ENCODE measurements around the gene ANKS1A.

Gene ANKS1A

DNA sequence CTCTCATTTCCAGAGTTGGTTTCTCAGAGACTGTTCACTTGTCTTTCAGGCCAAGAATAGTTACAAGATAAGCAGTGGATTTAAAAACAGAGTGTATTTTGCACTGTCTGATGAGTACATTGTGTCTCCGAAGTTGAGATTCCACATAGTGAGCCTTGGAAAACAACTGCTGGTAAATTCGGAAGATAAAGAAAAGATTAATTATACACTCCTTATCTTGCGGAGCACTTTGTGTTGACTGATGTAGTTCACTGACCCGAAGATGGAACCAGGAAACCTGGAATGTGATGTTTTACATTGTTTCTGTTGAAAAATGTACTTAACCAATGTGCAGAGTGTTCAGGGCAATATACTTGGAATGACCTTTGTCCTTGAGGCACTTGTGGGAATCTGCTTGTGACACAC lies 51.0 kb downstream of the ANKS1A start:
- no peak overlapping the region for H3K4me3 ChIP-seq (replicated peaks in 1 of 2; ENCODE audit: low read depth in 2 of 2, low read length in 2 of 2)
- DNase-seq (ENCODE audit: low read depth in 2 of 2) = peak in 1 of 2 donors; percentile 36
- TF ChIP-seq, protein P1, sequence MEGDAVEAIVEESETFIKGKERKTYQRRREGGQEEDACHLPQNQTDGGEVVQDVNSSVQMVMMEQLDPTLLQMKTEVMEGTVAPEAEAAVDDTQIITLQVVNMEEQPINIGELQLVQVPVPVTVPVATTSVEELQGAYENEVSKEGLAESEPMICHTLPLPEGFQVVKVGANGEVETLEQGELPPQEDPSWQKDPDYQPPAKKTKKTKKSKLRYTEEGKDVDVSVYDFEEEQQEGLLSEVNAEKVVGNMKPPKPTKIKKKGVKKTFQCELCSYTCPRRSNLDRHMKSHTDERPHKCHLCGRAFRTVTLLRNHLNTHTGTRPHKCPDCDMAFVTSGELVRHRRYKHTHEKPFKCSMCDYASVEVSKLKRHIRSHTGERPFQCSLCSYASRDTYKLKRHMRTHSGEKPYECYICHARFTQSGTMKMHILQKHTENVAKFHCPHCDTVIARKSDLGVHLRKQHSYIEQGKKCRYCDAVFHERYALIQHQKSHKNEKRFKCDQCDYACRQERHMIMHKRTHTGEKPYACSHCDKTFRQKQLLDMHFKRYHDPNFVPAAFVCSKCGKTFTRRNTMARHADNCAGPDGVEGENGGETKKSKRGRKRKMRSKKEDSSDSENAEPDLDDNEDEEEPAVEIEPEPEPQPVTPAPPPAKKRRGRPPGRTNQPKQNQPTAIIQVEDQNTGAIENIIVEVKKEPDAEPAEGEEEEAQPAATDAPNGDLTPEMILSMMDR (IDR thresholded peaks at IDR 0.05; ENCODE audit: low read depth, low read length) = no peak

DNA sequence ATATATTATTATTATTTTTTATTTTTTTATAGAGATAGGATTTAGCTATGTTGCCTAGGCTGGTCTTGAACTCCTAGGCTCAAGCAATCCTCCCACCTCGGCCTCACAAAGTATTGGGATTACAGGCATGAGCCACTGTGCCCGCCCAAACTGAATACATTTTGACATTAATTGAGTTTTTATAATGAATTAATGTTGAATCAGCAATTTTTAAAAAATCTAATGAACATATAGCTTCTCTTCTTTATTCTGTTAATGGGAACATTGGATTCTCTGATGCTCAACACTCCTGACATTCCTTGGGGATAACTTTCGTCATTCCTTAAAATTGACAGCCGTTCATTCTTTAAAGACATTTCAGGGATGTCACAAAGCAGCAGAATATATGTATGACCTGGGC lies 52.4 kb downstream of the ANKS1A start:
- no peak for DNase-seq (ENCODE audit: low read depth in 2 of 2)
- no peak overlapping the region for H3K4me3 ChIP-seq (replicated peaks in 1 of 2; ENCODE audit: low read depth in 2 of 2, low read length in 2 of 2)
- TF ChIP-seq, protein P1 (IDR thresholded peaks at IDR 0.05; ENCODE audit: low read depth, low read length) = no peak

DNA sequence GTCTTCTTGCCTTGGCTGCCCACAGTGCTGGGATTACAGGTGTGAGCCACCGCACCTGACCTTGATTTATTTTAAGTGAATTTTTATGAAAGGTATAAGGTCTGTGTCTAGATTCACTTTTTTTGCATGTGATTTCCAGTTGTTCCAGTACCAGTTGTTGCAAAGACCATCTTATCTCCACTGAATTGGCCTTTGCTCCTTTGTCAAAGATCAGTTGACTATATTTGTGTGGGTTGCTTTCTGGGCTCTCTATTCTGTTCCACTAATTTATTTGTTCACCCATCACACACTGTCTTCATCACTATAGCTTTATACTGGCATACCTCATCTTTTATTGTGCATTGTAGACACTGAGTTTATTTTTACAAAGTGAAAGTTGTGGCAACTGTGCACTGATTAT lies 56.3 kb downstream of the ANKS1A start:
- H3K4me3 ChIP-seq (replicated peaks in 1 of 2; ENCODE audit: low read depth in 2 of 2, low read length in 2 of 2) = no peak overlapping the region
- no peak for DNase-seq (ENCODE audit: low read depth in 2 of 2)
- TF ChIP-seq, protein P1 (IDR thresholded peaks at IDR 0.05; ENCODE audit: low read depth, low read length) = no peak

DNA sequence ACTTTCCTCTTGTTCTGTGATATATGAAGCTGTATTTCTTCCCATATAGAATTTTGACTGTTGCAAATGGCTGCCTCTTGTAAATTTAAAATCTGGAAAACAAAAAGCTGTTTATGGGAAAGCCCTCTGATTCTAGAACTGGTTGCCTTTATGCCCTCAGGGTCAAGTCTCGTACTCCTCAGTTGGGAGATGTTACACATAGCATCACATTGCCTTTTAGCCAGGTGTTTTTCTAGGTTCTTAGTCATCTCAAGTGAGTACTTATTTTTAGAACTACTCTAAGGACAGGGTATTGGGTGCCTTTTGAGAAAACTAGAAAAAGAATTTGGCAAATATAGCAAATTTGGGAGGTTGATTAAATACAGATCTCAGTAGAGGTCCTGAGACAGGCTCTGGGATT lies 58.5 kb downstream of the ANKS1A start:
- TF ChIP-seq, protein P1 (IDR thresholded peaks at IDR 0.05; ENCODE audit: low read depth, low read length) = no peak
- no peak overlapping the region for H3K4me3 ChIP-seq (replicated peaks in 1 of 2; ENCODE audit: low read depth in 2 of 2, low read length in 2 of 2)
- no peak for DNase-seq (ENCODE audit: low read depth in 2 of 2)

DNA sequence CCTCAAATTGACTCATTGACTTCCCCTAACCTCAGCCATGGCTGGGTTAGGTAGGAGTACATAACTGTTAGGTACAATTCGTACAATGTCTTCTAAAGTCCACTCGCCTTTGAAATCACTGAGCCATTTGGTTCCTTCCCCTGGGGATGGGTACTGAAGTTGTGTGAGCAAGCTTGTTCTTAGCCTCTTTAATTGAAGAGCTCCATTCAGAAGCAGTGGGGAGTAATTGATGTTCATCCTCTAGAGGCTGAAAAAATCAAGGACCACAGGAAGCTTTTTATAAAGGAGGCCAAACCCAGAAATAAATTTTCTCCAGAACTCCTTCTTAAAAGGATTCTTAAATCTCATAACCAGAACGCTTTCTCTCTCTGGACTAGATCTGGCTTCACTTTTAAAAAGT lies 60.6 kb downstream of the ANKS1A start:
- TF ChIP-seq, protein P1 (IDR thresholded peaks at IDR 0.05; ENCODE audit: low read depth, low read length) = no peak
- no peak for DNase-seq (ENCODE audit: low read depth in 2 of 2)

DNA sequence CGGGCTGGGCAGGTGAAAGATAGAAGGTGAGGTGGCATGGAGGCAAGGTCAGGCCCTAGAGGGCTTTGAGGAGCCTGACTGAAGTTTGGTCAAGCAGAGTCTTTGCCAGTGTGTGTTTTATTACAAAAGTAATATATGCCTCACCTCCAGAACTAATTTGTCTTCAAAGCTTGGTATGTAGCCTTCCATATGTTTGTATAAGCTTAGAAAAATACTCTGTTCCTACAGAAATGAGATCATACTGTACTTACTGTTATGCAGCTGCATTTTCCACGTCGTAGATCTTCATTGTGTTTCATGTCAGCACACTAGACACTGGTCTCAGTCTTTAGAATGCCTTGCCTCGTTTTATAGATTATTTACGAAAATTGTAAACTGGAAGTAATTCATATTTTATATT lies 61.8 kb downstream of the ANKS1A start:
- no peak for DNase-seq (ENCODE audit: low read depth in 2 of 2)
- TF ChIP-seq, protein P1 (IDR thresholded peaks at IDR 0.05; ENCODE audit: low read depth, low read length) = no peak
- H3K4me3 ChIP-seq (replicated peaks in 1 of 2; ENCODE audit: low read depth in 2 of 2, low read length in 2 of 2) = no peak overlapping the region

More for the DNA sequence above, 60.6 kb downstream of the ANKS1A start:
- H3K4me3 ChIP-seq (replicated peaks in 1 of 2; ENCODE audit: low read depth in 2 of 2, low read length in 2 of 2) = no peak overlapping the region

DNA sequence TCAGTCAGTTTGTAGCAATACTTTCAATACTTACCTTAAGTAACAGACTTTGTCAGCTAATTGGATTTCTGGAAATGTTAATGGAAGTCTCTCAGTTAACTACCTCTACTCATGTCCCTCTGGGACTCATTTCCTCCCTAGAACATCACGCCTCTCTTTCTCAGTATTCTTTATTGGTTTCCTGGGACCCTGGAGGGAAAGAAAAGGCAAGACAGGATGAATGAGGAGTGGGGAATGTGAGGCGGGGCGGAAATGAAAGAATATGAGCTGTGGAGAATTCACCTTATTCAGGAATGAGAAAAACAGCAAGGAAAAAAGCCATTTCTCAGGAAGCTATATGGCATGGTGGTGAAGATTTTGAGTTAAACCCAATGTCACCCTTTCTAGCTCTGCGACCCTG lies 62.7 kb downstream of the ANKS1A start:
- no peak for DNase-seq (ENCODE audit: low read depth in 2 of 2)
- TF ChIP-seq, protein P1 (IDR thresholded peaks at IDR 0.05; ENCODE audit: low read depth, low read length) = no peak
- no peak overlapping the region for H3K4me3 ChIP-seq (replicated peaks in 1 of 2; ENCODE audit: low read depth in 2 of 2, low read length in 2 of 2)

Measured in cardiac fibroblast (primary cell).